Uterus (tissue), 2 donors: ENCODE results near the gene NDE1.

Source experiments
- CTCF ChIP-seq, 4 experiments: fragments of 200-600 bp in 2 of 4; fragments of 450-650 bp in 2 of 4; sonication (generic) in 2 of 4; IDR thresholded peaks; one replicate each; pipeline ENCODE4 v1.5.1; 2016 to 2019; ENCODE audit warnings: antibody characterized with exemption in 4 of 4, mild to moderate bottlenecking in 2 of 4, moderate library complexity in 1 of 4
- POLR2A ChIP-seq, 2 donors: fragments of 450-650 bp; IDR thresholded peaks; one replicate each; pipeline ENCODE4 v1.6.1; 2016; ENCODE audit warnings: antibody characterized with exemption in 2 of 2, mild to moderate bottlenecking in 1 of 2, moderate library complexity in 1 of 2

GRCh38 chr16:15708096-15708495, 58.1 kb downstream of the NDE1 start:
- TF ChIP-seq POLR2A (IDR thresholded peaks at IDR 0.05) (no peak), CTCF (IDR thresholded peaks at IDR 0.05) (no peak)
